GM18517 (cell line): ENCODE results near the gene PFN2.
"Not testable (repeated sequence)": the region's sequence is repeated elsewhere in the genome, so short reads cannot be mapped to it uniquely, and the experiment has no call there.

Experiments
- ATAC-seq: cut with Tn5 transposase; IDR thresholded peaks from one replicate; pipeline ENCODE4 v1.9.1; 2021; ENCODE audit warnings: mild to moderate bottlenecking, moderate library complexity; ENCODE audit not compliant: unreplicated experiment

Gene PFN2

DNA sequence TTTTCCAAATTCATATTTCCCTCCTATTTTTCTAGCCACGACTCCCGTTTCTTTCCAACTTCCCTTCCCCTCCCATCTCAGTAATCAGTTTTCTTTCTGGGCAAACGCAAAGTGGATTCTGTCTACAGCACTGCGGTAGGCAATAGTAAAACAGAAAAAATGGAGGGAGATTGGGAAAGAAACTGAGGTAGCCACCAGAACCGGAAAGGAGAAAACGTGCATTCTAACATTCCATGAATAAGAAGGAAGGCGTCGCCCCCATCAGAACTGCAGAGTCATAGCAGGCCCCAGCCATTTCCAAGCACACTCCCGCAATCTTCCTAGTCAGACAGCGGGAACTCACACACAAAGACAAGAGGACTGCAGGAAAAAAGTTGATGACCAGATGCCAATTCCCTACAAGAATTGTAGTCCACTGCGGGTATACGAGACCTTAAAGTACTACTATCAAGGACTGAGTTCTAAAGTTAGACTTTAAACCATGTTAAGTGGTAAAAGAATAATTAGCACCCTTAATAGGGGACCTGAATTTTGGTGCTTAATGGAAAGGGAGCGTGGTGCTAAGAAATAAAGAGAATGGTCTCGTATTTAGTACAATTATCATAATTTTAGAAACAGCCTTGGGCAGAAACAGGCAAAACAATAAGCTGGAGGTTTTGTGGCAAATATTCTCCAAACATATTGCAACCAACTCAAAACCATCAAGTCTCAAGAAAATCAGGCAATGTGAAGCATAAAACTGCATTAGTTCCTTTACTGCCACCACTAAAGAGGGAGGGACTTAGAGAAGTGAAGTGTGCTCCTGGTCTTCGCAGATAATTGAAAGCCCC is 1.4 kb downstream of the PFN2 start:
- ATAC-seq: no peak

DNA sequence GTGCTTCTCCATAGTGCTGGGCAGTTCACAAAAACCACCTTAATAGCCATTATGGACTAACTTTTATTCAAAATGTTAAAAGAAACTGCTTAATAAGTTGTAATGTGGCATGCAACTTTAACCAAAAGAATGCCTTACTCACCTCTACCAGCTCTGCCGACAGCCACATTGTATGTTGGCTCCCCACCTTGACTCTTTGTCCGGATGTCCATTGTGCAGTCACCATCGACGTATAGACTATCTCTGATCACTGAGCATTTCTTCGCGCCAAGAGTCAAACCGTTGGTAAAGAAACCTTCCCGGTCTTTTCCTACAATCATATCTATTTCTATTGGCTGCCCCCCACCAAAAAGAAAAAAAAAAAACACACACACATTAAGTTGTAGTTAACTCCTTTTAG is 2.5 kb downstream of the PFN2 start:
- ATAC-seq: no peak

DNA sequence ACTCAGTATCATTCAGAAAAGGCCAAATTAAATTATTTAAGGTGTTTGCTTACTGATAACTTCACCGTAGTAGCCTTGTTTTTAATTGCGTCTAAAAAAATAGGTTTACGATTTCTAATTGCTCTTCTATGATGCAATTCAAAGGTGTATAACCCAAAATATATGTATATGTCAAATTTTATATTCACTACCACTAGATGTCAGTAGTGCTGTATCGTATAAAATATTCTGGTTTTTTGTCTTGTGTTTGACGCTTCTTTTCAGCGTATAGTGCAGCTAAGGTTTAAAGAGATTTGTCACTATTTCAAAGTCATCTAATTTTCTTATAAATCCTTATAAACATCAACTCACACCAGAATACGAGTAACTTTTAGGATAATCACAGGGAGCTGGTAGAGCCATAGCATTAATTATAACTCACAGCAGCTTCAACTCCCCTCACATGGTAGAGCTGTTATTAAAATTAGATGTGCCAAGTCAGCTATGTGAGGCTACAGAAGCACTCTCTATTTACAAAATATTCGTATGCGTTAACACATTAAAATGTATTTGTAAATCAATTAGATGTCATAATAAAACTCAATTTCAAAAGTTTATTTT is 3.5 kb downstream of the PFN2 start:
- ATAC-seq: no peak

DNA sequence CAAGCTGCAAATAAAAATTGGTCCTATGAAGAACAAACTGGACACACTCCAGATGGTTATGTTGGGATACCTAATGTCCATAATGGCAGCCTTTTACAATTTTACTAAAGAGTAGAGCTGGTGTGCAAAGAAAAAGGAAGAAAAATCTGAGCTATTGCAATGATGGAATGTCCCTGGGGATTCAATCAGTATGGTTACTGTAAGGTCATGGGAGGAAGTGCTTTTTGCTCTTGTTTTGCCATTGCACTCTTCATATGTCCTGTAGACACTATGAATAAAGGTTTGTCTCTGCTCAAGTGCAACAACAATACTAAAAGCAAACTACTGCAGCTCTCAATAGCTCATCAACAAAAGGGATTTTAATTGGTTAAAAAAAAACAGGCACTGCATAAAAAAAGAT is 5.4 kb downstream of the PFN2 start:
- no peak for ATAC-seq

DNA sequence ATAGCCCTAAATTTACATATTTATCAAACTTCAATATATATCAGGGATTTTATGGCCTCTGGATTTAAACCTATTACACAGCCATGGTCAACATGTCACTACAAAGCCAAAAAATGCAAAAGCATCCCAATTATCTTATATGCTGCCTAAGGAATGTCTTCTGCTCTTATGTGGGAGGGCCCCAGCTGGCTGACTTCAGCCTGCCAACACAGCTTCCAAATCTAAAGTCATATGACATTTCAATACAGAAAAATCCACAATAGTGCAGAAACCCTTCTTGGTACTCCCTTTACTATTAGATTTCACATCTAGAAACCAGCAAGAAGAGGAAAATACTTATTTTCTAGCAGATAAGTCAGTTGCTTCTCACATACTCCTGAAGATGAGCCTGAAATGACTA is 6.4 kb downstream of the PFN2 start:
- no peak for ATAC-seq

DNA sequence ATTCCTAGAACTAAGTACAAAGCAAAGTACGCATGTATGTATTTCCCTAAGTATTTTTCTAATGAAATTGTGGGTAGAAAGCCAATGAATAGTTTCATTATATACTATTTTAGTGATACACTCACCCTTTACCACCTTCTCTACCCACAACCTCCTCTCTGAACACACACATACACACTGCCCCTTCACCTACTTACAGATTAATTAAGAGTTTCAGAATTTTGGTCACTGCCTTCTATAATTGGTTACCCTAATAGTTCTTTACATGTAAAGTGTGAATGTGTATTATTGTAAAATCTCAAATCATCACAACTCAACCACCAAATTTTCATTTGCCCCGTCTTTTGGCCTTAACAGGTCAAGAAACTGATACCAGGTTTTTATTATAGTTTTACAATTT is 7.2 kb downstream of the PFN2 start:
- no peak for ATAC-seq

DNA sequence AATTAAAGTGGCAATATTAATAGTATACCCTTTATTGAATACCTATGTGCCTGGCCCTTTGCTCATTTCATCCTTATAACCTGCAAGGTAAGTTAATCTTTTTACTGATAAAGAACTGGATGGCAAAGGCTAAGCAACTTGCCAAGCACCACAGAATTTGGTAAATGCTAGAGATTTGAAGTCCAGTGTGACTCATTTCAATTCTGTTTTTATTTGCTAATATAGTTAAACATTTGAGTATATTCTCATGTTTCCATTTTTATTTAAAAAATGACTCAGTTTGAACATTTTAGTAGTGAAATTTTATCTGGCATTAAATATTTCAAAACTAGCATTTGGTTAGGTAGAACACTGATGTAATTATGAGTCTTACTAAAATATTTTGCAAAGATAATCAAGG is 11.3 kb downstream of the PFN2 start:
- ATAC-seq: no peak

DNA sequence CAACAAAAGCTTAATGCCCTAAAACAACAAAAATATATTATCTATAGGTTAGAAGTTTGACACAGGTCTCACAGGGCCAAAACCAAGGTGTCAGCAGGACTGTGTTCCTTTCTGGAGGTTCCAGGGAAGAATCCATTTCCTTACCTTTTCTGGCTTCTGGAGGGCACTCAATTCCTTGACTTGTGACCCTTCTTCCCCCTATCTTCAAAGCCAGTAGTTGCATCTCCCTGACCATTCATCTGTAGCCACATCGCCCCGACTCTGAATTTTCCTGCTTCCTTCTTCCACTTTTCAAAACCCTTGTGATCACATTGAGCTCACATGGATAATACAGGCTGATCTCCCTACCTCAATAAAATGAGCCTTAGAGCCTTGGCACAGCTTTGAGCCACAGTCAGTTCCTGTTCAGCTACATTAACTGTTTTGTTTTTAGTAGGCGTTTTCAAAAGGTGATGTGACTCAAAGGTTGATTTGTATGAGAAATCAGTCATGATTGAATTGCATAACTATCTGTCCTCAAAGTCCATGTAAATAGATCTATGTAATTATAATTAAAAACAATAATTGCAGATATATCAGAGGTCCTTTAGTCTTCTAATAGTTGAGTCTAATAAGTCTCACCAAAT is 12.4 kb downstream of the PFN2 start:
- ATAC-seq: no peak

DNA sequence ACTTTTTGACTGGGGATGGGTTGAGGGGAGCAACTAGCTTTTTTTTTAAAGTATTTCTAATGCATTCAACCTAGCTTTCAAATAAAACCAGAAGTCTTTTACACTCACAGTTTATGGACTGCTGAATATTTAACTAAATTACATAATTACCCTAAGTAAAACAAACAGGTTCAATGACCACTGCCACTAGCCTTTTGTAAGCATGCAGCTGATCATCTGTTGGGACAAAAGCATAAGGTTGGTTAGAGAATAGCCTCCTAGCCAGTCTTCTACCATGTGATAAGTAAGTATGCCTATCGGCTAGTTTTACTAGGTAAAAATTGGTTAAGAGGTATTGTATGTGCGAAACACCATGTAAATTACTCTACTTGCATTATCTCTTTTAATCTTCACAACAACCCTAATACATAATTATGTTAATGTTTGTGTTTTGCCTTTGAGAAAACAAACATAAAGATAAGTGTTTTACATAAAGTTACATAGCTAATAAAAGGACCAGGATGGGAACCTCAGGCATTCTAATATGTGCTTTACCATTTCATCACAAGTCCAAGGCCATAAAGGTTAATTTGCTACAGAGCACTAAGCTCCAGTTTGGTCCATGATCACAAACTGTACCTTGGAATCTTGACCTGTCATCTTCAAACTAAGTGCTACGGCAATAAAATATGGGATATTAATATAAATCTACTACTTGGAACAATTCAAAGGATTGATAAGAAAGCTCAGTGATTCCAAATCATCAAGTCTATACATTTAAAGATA is 13.2 kb downstream of the PFN2 start:
- ATAC-seq: no peak

DNA sequence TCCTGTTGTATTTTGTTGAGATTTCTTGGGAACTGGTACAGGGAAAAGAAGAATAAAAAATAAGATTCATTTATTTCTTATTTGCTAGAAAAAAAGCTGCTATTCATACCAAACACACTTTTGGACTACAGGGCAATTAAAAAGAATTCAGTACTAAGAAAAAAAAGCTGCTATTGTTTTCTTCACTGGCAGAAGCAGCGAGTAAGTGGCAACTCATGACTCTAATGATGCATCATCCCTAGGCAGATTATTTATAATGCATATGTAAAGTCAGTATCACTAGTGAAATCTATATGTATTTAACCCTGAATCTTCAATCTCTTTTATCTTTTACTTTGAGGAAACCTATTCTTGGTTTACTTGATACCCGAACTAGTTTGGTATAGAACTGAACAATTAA is 15.2 kb downstream of the PFN2 start:
- ATAC-seq: no peak

DNA sequence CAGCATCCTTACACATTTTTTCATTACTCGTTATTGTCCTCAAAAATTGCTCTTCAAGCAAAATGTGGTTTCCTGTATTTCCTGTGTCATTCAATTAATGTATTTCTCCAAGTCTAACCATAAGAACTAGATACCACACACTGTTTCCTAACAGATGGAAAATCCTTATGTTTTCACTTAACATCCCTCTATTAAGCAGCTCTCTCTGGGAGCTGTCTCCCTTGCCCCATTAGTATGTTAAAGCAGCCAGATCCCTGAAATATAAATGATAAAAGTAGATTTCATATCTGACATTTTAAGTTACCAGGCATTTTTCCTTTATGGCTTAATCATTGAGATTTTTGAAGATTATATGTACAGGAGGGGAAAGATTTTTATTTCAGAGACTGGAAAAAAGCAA is 15.9 kb downstream of the PFN2 start:
- ATAC-seq: no peak

DNA sequence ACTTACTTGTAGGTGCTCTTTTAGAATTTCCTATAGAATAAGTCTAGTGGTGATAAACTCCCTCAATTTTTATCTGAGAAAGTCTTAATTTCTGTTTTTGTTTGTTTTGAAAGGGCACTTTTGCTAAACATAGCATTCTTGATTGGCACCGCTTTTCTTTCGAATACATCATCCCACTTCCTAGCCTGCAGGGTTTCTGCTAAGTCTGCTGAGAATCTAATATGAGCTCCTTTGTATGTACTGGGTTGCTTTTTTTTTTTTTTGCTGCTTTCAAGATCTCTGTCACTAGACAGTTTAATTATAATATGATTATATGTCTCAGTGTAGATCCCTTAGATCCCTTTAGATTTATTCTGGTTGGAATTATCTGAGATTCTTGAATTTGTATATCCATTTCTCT is 21.5 kb downstream of the PFN2 start:
- no peak for ATAC-seq

DNA sequence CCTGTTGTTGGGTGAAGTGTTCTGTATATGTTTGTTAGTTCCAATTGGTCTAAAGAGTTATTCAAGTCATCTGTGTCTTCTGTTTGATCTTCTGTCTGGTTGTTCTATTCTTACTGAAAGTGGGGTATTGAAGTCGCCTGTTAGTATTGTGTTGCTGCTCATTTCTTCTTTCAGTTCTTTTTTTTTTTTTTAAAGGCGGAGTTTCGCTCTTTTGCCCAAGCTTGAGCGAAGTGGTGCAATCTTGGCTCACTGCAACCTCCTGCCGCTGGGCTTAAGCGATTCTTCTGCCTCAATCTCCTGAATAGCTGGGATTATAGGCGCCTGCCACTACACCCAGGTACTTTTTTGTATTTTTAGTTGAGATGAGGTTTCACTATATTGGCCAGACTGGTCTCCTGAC is 23.5 kb downstream of the PFN2 start:
- ATAC-seq: no peak

DNA sequence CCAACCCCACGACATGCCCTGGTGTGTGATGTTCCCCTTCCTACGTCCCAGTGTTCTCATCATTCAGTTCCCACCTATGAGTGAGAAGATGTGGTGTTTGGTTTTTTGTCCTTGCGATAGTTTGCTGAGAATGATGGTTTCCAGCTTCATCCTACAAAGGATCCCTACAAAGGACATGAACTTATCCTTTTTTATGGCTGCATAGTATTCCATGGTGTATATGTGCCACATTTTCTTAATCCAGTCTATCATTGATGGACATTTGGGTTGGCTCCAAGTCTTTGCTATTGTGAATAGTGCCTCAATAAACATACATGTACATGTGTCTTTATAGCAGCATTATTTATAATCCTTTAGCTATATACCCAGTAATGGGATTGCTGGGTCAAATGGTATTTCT is 26.7 kb downstream of the PFN2 start:
- ATAC-seq: not testable (repeated sequence)

DNA sequence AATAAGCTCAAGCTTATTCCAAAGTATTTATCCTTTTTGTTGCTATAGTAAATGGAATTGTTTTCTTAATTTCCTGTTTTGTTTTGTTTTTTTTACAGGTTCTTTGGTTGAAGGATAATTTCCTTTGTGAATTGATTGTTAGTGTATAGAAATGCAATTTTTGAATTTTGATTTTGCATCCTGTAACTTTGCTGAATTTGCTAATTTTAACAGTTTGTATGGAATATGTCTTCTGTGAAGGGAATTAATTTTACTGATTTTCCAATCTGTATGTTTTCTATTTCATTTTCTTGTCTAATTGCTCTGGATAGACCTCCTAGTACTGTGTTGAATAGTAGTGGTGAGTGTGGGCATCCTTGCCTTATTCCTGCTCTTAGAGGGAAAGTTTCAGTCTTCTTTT is 28.3 kb downstream of the PFN2 start:
- ATAC-seq: no peak

DNA sequence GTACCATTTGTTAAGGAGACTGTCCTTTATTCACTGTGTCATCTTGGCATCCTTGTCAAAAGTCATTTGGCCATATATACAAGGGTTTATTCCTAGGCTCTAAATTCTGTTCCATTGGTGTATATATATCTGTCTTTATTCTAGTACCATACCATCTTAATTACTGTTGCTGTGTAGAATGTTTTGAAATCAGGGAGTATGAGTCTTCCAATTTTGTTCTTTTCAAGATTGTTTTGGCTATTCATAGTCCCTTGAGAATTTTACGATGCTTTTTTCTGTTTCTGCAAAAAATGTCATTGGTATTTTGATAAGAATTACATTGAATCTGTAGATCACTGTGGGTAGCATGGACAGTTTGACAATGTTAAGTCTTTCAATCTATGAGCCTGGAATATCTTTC is 28.7 kb downstream of the PFN2 start:
- ATAC-seq: no peak

DNA sequence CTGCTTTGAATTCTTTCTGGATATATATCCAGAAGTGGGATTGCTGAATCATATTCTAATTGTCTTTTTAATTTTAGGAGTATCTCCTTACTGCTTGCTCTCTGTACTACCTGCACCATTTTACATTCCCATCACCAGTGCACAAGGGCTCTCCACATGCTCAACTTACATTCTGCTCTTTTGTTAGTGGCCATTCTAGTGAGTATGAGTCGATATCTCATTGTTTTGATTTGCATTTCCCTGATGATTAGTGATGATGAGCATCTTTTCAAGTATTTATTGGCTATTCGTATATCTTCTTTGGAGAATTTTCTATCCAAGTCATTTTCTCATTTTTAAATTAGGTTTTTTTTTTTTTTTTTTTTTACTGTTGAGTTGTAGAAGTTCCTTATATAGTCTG is 29.5 kb downstream of the PFN2 start:
- ATAC-seq: no peak

DNA sequence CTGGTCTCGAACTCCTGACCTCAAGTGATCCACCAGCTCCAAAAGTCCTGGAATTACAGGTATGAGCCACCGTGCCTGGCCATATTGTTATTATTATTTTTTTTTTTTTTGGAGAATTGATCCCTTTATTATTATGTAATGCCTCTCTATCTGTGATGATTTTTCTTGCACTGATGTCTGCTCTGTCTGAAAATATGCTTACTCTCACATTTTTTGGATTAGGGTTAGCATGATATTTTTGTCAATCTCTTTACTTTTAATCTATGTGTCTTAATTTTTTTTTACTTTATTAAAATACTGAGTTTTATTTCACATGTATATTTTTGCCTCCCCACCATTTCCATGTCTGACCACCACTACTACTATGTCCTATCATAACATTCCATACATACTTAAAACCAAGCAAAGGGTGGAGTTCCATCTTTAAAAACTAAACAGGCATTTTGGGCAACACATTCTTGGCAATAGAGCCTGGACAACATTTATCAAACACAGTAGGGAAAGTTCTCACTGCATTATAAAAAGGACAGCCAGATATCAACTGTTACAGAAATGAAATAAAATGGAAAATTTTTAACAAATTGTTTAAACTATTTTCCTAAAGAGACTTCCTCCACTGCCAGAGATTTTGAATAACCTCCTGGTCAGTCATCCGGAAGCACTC is 32.2 kb downstream of the PFN2 start:
- not testable (repeated sequence) for ATAC-seq

DNA sequence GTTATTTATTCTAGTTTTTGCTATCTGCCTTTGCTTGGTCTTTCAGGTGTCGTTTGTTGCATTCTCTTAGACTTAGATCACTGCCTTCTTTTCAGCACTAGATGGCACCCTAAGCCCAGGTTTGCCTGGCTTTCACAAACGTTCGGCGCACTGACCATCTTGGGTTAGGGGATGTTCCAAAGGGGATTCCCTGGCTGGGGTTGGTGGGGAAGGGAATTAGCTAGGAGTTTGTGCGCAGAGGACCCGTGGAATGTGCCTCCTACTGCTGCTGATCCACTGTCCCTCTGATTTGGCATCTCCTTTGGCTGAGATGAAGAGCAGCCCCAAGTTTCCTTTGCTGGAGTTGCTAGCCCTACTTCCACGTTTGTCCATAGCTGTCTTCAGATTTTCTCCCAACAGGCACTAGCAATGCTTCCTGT is 33.9 kb downstream of the PFN2 start:
- ATAC-seq: peak; percentile 74

DNA sequence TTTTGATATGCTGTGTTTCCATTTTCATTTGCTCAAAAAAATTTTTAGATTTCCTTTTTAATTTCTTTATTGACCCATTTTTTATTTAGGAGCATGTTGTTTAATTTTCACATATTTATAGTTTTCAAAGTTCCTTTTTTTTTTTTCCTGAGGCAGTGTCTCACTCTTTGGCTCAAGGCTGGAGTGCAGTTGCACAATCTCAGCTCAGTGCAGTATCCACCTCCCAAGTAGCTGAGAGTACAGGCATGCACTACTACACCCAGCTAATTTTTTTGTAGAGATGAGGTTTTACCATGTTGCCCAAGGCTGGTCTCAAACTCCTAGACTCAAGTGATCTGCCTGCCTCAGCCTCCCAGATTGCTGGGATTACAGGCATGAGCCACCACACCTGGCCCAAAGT is 36.2 kb downstream of the PFN2 start:
- no peak for ATAC-seq

DNA sequence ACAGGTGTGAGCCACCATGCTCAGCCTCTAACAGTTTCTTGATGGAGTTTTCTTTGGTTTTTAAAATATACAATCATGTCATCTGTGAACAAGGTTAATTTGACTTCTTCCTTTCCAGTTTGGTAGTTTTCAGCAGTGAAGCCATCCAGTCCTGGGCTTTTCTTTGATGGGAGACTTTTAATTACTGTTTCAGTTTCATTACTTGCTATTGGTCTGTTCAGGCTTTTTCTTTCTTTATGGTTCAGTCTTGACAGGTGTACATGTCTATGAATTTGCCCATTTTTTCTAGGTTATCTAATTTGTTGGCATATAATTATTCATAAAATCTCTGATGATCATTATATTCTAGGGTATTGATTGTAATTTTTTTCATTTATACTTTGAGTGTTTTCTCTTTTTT is 36.8 kb downstream of the PFN2 start:
- ATAC-seq: no peak
